HL-60 (cell line): ENCODE results near the gene TEC.

ENCODE experiments used
- POLR2AphosphoS5 ChIP-seq: IDR thresholded peaks from 2 replicates; pipeline ENCODE4 v1.6.1; 2012; ENCODE audit warnings: low read depth
- SPI1 ChIP-seq: IDR thresholded peaks from 2 replicates; pipeline ENCODE4 v1.6.1; 2012; ENCODE audit warnings: low read depth, mild to moderate bottlenecking, borderline replicate concordance
- TF ChIP-seq, protein P1 (sequence below): IDR thresholded peaks from one replicate; pipeline ENCODE4 v1.5.1; 2011; ENCODE audit warnings: low read length, control low read depth, inconsistent platforms; ENCODE audit not compliant: insufficient read depth
- TF ChIP-seq, protein P2 (sequence below): IDR thresholded peaks from 2 replicates; pipeline ENCODE4 v1.6.1; 2012; ENCODE audit warnings: low read depth; ENCODE audit not compliant: insufficient replicate concordance

DNA sequence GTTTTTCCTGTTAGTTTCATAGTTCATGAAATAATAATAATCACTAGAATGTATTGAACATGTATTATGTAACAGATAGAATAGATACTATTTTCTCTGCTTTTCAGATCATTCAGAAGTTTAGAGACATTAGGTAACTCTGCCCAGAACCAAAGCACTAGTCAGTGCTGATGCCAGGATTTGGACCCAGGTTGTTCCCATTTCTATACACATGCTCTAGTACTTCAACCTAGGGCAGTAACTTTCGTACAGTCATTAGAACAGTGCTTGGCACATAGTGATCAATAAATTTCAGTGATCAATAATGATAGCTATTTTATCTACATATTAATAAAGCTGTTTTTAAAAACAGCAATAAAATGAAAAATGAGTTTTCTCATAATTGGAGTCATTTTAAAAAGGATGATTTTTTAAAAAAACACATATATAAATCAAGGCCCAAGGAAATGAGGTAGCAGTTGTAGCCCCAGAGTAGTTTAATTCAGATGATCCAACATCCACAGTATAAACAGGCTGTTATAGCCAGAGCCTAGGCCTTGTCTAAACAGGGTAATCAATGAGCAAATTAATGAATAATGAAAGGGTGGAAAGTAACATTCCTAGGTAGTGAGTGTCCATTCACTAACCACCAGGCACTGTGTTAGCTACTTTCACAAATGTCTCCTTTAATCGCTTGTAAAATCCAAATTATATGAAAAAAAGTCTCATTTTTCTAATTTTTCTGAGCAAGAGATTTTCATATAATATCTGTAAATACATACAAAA is 161.1 kb downstream of the TEC start:
- TF ChIP-seq, protein P1, sequence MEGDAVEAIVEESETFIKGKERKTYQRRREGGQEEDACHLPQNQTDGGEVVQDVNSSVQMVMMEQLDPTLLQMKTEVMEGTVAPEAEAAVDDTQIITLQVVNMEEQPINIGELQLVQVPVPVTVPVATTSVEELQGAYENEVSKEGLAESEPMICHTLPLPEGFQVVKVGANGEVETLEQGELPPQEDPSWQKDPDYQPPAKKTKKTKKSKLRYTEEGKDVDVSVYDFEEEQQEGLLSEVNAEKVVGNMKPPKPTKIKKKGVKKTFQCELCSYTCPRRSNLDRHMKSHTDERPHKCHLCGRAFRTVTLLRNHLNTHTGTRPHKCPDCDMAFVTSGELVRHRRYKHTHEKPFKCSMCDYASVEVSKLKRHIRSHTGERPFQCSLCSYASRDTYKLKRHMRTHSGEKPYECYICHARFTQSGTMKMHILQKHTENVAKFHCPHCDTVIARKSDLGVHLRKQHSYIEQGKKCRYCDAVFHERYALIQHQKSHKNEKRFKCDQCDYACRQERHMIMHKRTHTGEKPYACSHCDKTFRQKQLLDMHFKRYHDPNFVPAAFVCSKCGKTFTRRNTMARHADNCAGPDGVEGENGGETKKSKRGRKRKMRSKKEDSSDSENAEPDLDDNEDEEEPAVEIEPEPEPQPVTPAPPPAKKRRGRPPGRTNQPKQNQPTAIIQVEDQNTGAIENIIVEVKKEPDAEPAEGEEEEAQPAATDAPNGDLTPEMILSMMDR = no peak
- no peak for TF ChIP-seq POLR2AphosphoS5
- TF ChIP-seq, protein P2, sequence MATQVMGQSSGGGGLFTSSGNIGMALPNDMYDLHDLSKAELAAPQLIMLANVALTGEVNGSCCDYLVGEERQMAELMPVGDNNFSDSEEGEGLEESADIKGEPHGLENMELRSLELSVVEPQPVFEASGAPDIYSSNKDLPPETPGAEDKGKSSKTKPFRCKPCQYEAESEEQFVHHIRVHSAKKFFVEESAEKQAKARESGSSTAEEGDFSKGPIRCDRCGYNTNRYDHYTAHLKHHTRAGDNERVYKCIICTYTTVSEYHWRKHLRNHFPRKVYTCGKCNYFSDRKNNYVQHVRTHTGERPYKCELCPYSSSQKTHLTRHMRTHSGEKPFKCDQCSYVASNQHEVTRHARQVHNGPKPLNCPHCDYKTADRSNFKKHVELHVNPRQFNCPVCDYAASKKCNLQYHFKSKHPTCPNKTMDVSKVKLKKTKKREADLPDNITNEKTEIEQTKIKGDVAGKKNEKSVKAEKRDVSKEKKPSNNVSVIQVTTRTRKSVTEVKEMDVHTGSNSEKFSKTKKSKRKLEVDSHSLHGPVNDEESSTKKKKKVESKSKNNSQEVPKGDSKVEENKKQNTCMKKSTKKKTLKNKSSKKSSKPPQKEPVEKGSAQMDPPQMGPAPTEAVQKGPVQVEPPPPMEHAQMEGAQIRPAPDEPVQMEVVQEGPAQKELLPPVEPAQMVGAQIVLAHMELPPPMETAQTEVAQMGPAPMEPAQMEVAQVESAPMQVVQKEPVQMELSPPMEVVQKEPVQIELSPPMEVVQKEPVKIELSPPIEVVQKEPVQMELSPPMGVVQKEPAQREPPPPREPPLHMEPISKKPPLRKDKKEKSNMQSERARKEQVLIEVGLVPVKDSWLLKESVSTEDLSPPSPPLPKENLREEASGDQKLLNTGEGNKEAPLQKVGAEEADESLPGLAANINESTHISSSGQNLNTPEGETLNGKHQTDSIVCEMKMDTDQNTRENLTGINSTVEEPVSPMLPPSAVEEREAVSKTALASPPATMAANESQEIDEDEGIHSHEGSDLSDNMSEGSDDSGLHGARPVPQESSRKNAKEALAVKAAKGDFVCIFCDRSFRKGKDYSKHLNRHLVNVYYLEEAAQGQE = no peak
- no peak for TF ChIP-seq SPI1
